Measurements from ENCODE around the gene SLC35F2.

Gene SLC35F2

GRCh38 chr11:107821199-107821927 lies 37.2 kb downstream of the SLC35F2 start:
- H3K4me3 ChIP-seq (ENCODE audit: low read length): no peak overlapping the region
- TF ChIP-seq CTCF (conservative IDR thresholded peaks at IDR 0.05; ENCODE audit: low read depth, low read length): no peak
- DNase-seq (ENCODE audit: low read depth): no peak

DNA sequence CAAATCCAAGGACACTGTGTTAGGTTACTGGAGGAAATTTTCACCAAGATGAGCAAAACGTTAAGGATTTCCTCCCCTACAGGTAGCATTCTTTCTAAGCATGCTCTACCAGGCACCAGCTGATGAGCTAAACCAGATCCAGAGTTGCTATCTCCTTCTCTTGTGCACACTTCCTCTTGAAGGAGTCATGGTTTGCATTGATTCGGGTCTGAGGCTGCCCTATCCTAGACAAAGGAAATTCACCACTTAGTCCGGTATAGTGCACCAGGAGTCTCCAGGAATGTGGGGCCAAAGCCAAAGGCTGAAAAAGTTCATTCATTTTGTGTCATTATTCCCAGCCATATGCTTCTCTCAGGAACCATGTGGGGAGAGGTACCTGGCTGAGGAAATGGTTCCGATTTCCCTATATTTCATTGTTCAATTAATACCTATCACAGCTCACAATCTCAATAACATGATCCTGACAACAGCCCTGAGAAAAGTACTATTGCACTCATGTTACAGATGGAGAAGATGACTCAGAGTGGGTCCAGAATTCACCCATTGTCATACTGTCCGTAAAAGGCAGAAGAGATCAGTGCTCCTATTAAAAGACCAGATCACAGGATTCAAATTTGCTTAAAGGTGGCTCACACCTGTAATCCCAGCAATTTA lies 39.1 kb downstream of the SLC35F2 start:
- H3K4me3 ChIP-seq (ENCODE audit: low read length): no peak overlapping the region
- DNase-seq (ENCODE audit: low read depth): no peak

DNA sequence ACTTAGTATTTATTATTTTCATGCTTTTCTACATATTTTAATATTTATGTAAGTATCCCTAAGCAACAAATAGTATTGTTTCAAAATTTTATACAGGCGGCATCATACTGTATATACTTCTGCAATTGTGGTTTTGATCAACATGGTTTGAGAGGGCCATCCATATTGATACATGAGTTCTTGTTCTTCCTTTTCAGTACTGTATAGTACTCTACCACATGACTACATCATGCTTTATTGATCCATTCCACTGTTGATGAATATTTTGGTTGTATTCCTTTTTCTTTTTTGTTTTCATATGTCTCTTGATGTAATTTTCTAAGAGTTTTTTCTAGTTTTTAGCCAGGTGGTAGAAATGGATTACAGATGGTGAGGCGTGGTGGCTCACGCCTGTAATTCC lies 40.1 kb downstream of the SLC35F2 start:
- H3K4me3 ChIP-seq (ENCODE audit: low read length): no peak overlapping the region
- no peak for DNase-seq (ENCODE audit: low read depth)
- TF ChIP-seq CTCF (conservative IDR thresholded peaks at IDR 0.05; ENCODE audit: low read depth, low read length): no peak

More for the DNA sequence above, 39.1 kb downstream of the SLC35F2 start:
- no peak for TF ChIP-seq CTCF (conservative IDR thresholded peaks at IDR 0.05; ENCODE audit: low read depth, low read length)

- DNase-seq (ENCODE audit: low read depth): no peak
- H3K4me3 ChIP-seq (ENCODE audit: low read length): no peak overlapping the region
- TF ChIP-seq CTCF (conservative IDR thresholded peaks at IDR 0.05; ENCODE audit: low read depth, low read length): no peak
Measured at GRCh38 chr11:107816028-107816427, 42.6 kb downstream of the SLC35F2 start.

DNA sequence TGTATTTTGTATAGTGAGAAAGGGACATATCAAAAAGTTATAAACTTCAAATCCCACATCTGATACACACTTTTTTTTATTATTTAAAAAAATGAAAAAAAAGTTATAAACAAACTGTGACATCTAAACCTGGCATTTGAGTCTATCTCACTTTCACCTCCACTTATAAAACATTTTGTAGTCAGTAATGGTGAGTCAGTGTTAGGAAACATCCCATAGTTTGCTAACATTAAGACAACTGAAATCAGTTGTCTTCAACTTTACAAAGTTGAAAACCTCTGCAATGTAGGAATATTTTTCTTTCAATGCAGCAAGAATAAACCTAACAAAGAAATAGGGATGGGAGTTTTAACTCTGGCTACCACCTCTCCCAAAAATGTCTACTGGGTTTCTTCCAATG lies 47.7 kb downstream of the SLC35F2 start:
- no peak overlapping the region for H3K4me3 ChIP-seq (ENCODE audit: low read length)
- no peak for TF ChIP-seq CTCF (conservative IDR thresholded peaks at IDR 0.05; ENCODE audit: low read depth, low read length)
- no peak for DNase-seq (ENCODE audit: low read depth)

- no peak overlapping the region for H3K4me3 ChIP-seq (ENCODE audit: low read length)
- TF ChIP-seq CTCF (conservative IDR thresholded peaks at IDR 0.05; ENCODE audit: low read depth, low read length): no peak
- no peak for DNase-seq (ENCODE audit: low read depth)
Measured at GRCh38 chr11:107808521-107808920, 50.1 kb downstream of the SLC35F2 start.

GRCh38 chr11:107804971-107805370 lies 53.6 kb downstream of the SLC35F2 start:
- no peak for DNase-seq (ENCODE audit: low read depth)
- H3K4me3 ChIP-seq (ENCODE audit: low read length): no peak overlapping the region
- no peak for TF ChIP-seq CTCF (conservative IDR thresholded peaks at IDR 0.05; ENCODE audit: low read depth, low read length)
